SU-DHL-6 (cell line): ENCODE data around the gene NTF4.
"Not testable (repeated sequence)": the region's sequence is repeated elsewhere in the genome, so short reads cannot be mapped to it uniquely, and the experiment has no call there.

Experiments used
- EZH2phosphoT487 ChIP-seq: fragments of 200-600 bp; sonication (generic), shearing (Covaris generic); conservative IDR thresholded peaks from 2 replicates; pipeline ENCODE4 v1.6.1; 2018; ENCODE audit warnings: mild to moderate bottlenecking, antibody characterized with exemption, low read length, moderate library complexity, mixed read lengths
- TF ChIP-seq, protein P1 (sequence below): fragments of 200-600 bp; sonication (generic); IDR thresholded peaks from one replicate; pipeline ENCODE4 v1.5.1; 2017; ENCODE audit warnings: antibody characterized with exemption, mild to moderate bottlenecking, low read length, moderate library complexity; ENCODE audit not compliant: insufficient read depth, poor library complexity, severe bottlenecking

GRCh38 chr19:49029749-49030148 is 34.9 kb downstream of the NTF4 start:
- TF ChIP-seq, protein P1, sequence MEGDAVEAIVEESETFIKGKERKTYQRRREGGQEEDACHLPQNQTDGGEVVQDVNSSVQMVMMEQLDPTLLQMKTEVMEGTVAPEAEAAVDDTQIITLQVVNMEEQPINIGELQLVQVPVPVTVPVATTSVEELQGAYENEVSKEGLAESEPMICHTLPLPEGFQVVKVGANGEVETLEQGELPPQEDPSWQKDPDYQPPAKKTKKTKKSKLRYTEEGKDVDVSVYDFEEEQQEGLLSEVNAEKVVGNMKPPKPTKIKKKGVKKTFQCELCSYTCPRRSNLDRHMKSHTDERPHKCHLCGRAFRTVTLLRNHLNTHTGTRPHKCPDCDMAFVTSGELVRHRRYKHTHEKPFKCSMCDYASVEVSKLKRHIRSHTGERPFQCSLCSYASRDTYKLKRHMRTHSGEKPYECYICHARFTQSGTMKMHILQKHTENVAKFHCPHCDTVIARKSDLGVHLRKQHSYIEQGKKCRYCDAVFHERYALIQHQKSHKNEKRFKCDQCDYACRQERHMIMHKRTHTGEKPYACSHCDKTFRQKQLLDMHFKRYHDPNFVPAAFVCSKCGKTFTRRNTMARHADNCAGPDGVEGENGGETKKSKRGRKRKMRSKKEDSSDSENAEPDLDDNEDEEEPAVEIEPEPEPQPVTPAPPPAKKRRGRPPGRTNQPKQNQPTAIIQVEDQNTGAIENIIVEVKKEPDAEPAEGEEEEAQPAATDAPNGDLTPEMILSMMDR, result not testable (repeated sequence)
- not testable (repeated sequence) for TF ChIP-seq EZH2phosphoT487
